OCI-LY1 (cell line): Measurements from ENCODE around the gene OR14C36.

Experiments
- H2AFZ ChIP-seq: fragments of 200-600 bp; sonication (generic), shearing (Covaris generic); 2 replicates; pipeline ENCODE4 v1.6.0; 2014; ENCODE audit warnings: antibody characterized with exemption, mild to moderate bottlenecking, low read length
- H3F3A ChIP-seq: fragments of 200-600 bp; sonication (generic), shearing (Covaris generic); 2 replicates; pipeline ENCODE4 v1.6.0; 2014; ENCODE audit warnings: mild to moderate bottlenecking, antibody characterized with exemption, low read length, moderate library complexity; ENCODE audit not compliant: insufficient read depth
- H3K27ac ChIP-seq: fragments of 200-600 bp; sonication (generic); 2 replicates; pipeline ENCODE4 v1.5.1; 2014; ENCODE audit warnings: low read length, mixed run types, mild to moderate bottlenecking, low read depth; ENCODE audit not compliant: poor library complexity, severe bottlenecking
- H3K27me3 ChIP-seq: fragments of 200-600 bp; sonication (generic); 2 replicates; pipeline ENCODE4 v1.6.0; 2014; ENCODE audit warnings: antibody characterized with exemption, mild to moderate bottlenecking, low read length, moderate library complexity; ENCODE audit not compliant: insufficient read depth
- H3K36me3 ChIP-seq: fragments of 200-600 bp; sonication (generic); 2 replicates; pipeline ENCODE4 v1.6.1; 2014; ENCODE audit warnings: mild to moderate bottlenecking, antibody characterized with exemption, low read length, moderate library complexity, mixed read lengths; ENCODE audit not compliant: insufficient read depth
- H3K4me1 ChIP-seq: fragments of 200-600 bp; sonication (generic); 2 replicates; pipeline ENCODE4 v1.5.1; 2014; ENCODE audit warnings: mild to moderate bottlenecking, low read length, moderate library complexity; ENCODE audit not compliant: insufficient read depth, severe bottlenecking
- H3K4me2 ChIP-seq: fragments of 200-600 bp; sonication (generic), shearing (Covaris generic); 2 replicates; pipeline ENCODE4 v1.6.1; 2014; ENCODE audit warnings: low read length
- H3K4me3 ChIP-seq: fragments of 200-600 bp; sonication (generic); 2 replicates; pipeline ENCODE4 v1.5.1; 2014; ENCODE audit warnings: low read length, low read depth, mild to moderate bottlenecking, mixed read lengths; ENCODE audit not compliant: poor library complexity, severe bottlenecking
- H3K79me2 ChIP-seq: fragments of 200-600 bp; shearing (Covaris generic); 2 replicates; pipeline ENCODE4 v1.6.1; 2016; ENCODE audit warnings: mixed run types, low read length, mixed read lengths; ENCODE audit not compliant: insufficient read depth
- H3K9ac ChIP-seq: fragments of 200-600 bp; sonication (generic), shearing (Covaris generic); 2 replicates; pipeline ENCODE4 v1.6.1; 2014; ENCODE audit warnings: mild to moderate bottlenecking, low read length, mixed read lengths
- H3K9me2 ChIP-seq: fragments of 200-600 bp; sonication (generic), shearing (Covaris generic); 2 replicates; pipeline ENCODE4 v1.6.1; 2014; ENCODE audit warnings: low read depth, mild to moderate bottlenecking, low read length, mixed read lengths
- H3K9me3 ChIP-seq: fragments of 200-600 bp; shearing (Covaris generic); 2 replicates; pipeline ENCODE4 v1.6.1; 2014; ENCODE audit warnings: low read length, mixed read lengths
- H4K20me1 ChIP-seq: fragments of 200-600 bp; sonication (generic), shearing (Covaris generic); 2 replicates; pipeline ENCODE4 v1.6.0; 2016; ENCODE audit warnings: mild to moderate bottlenecking, low read length; ENCODE audit not compliant: insufficient read depth
- CTCF ChIP-seq: fragments of 200-600 bp; sonication (generic), shearing (Covaris generic); IDR thresholded peaks from 2 replicates; pipeline ENCODE4 v1.5.1; 2017; ENCODE audit warnings: mild to moderate bottlenecking, antibody characterized with exemption, low read length, moderate library complexity, mixed read lengths
- EZH2 ChIP-seq: fragments of 200-600 bp; sonication (generic), shearing (Covaris generic); IDR thresholded peaks from 2 replicates; pipeline ENCODE4 v1.8.0; 2017; ENCODE audit warnings: borderline replicate concordance, mixed run types, mild to moderate bottlenecking, antibody characterized with exemption, low read length, moderate library complexity, mixed read lengths

OR14C36 gene

GRCh38 chr1:248376916-248377315, 28.3 kb downstream of the OR14C36 start:
- Histone ChIP-seq H3K4me3 (no peak overlapping the region), H3K36me3 (no peaks in the 10 kb centered on the region), H3K27ac (no peak overlapping the region), H3F3A (no peaks in the 10 kb centered on the region), H3K79me2 (no peaks in the 10 kb centered on the region), H3K9ac (no peak overlapping the region), H3K9me2 (no peaks in the 10 kb centered on the region), H4K20me1 (no peaks in the 10 kb centered on the region), H3K4me2 (no peak overlapping the region), H2AFZ (no peak overlapping the region), H3K9me3 (no peaks in the 10 kb centered on the region), H3K4me1 (no peaks in the 10 kb centered on the region), H3K27me3 (no peaks in the 10 kb centered on the region)
- no peak for TF ChIP-seq CTCF
- TF ChIP-seq EZH2, result no peak

GRCh38 chr1:248380854-248381253, 32.3 kb downstream of the OR14C36 start:
- TF ChIP-seq EZH2 (no peak), CTCF (no peak)
- H3K9me2 ChIP-seq, result no peaks in the 10 kb centered on the region
- H3K4me1 ChIP-seq, result no peaks in the 10 kb centered on the region
- no peaks in the 10 kb centered on the region for H4K20me1 ChIP-seq
- no peak overlapping the region for H3K4me2 ChIP-seq
- no peaks in the 10 kb centered on the region for H3K9me3 ChIP-seq
- H3K79me2 ChIP-seq, result no peaks in the 10 kb centered on the region
- H2AFZ ChIP-seq, result no peak overlapping the region
- no peaks in the 10 kb centered on the region for H3F3A ChIP-seq
- no peak overlapping the region for H3K9ac ChIP-seq
- H3K27ac ChIP-seq, result no peak overlapping the region
- H3K27me3 ChIP-seq, result no peaks in the 10 kb centered on the region
- H3K4me3 ChIP-seq, result no peak overlapping the region
- H3K36me3 ChIP-seq, result no peaks in the 10 kb centered on the region

- Histone ChIP-seq H3K9me2 (no peaks in the 10 kb centered on the region), H3K4me1 (no peaks in the 10 kb centered on the region)
- TF ChIP-seq CTCF (no peak), EZH2 (no peak)
Observed at GRCh38 chr1:248388426-248388825, 39.9 kb downstream of the OR14C36 start.

More at GRCh38 chr1:248388426-248388825, 39.9 kb downstream of the OR14C36 start:
- no peak overlapping the region for H2AFZ ChIP-seq
- no peaks in the 10 kb centered on the region for H3K36me3 ChIP-seq
- no peaks in the 10 kb centered on the region for H3F3A ChIP-seq
- H4K20me1 ChIP-seq, result no peaks in the 10 kb centered on the region
- no peaks in the 10 kb centered on the region for H3K79me2 ChIP-seq
- no peak overlapping the region for H3K4me2 ChIP-seq
- no peaks in the 10 kb centered on the region for H3K27me3 ChIP-seq
- no peak overlapping the region for H3K4me3 ChIP-seq
- no peaks in the 10 kb centered on the region for H3K9me3 ChIP-seq
- no peak overlapping the region for H3K27ac ChIP-seq
- H3K9ac ChIP-seq, result no peak overlapping the region
